ENCODE results near the gene GIPC1. TPM values are rescaled to one million over a fixed set of nuclear protein-coding genes. Genes with fewer than 3 reads are reported as not detected.

Gene GIPC1
- total RNA-seq, 1 experiment from 2014 or later: 98.7 TPM

- Mint-ChIP-seq H3K27ac (ENCODE audit: unreplicated experiment) (peak overlapping the region; percentile 91), H3K9me3 (ENCODE audit: unreplicated experiment) (no peaks in the 10 kb centered on the region), H3K36me3 (ENCODE audit: insufficient read depth, unreplicated experiment) (peaks cover 39% of the 10 kb centered on the region), H3K4me1 (ENCODE audit: low read depth, unreplicated experiment) (peaks cover 21% of the 10 kb centered on the region), H3K27me3 (ENCODE audit: insufficient read depth, unreplicated experiment) (no peaks in the 10 kb centered on the region), H3K4me3 (ENCODE audit: unreplicated experiment) (peak overlapping the region; percentile 80)
- no peak for DNase-seq
- Histone ChIP-seq H3K36me3 (ENCODE audit: control insufficient read depth, insufficient read depth, low read length) (no peaks in the 10 kb centered on the region; the same call in 1 of the 2 replicates), H3K27me3 (replicated peaks; ENCODE audit: control insufficient read depth, insufficient read depth, low read length) (no peaks in the 10 kb centered on the region), H3K4me1 (peaks cover 16% of the 10 kb centered on the region), H3K9me3 (no peaks in the 10 kb centered on the region), H3K4me3 (ENCODE audit: low read depth, low read length) (peak overlapping the region; percentile 93)
- ChIA-PET CTCF (interaction anchor here (0.9 to 1.7 kb wide), 3 partner anchors 23 to 79 kb away, joined by 3 to 6 read pairs (median 5); no protein-coding TSS in a partner anchor), POLR2A (interaction anchor here (1.0 kb wide), 2 partner anchors 23 to 76 kb away, joined by 4 to 8 read pairs; partner anchors contain the start of genes DNAJB1 and NDUFB7)
- no peak for TF ChIP-seq CTCF (IDR thresholded peaks at IDR 0.05; ENCODE audit: insufficient read depth in 1 of 2, low read depth in 1 of 2, low read length in 1 of 2, severe bottlenecking in 1 of 2, unreplicated experiment in 1 of 2)
- intact Hi-C loops (cut with micrococcal nuclease; ENCODE audit: unreplicated experiment): loop anchor here (2.0 kb wide), 1 partner anchor 33 kb away; the partner anchor contains the start of gene TECR
- no TSS peak for BruUV-seq (replicated peaks)
Measured at GRCh38 chr19:14495672-14496028, 277 bp downstream of the GIPC1 start.

- BruUV-seq (replicated peaks): no TSS peak
- Mint-ChIP-seq H3K9me3 (ENCODE audit: unreplicated experiment) (no peaks in the 10 kb centered on the region), H3K27ac (ENCODE audit: unreplicated experiment) (peak overlapping the region; percentile 91), H3K27me3 (ENCODE audit: insufficient read depth, unreplicated experiment) (no peaks in the 10 kb centered on the region), H3K4me1 (ENCODE audit: low read depth, unreplicated experiment) (peaks cover 21% of the 10 kb centered on the region), H3K36me3 (ENCODE audit: insufficient read depth, unreplicated experiment) (peaks cover 44% of the 10 kb centered on the region), H3K4me3 (ENCODE audit: unreplicated experiment) (peak overlapping the region; percentile 80)
- intact Hi-C loops (cut with micrococcal nuclease; ENCODE audit: unreplicated experiment): no loop called here
- Histone ChIP-seq H3K9me3 (no peaks in the 10 kb centered on the region), H3K4me3 (ENCODE audit: low read depth, low read length) (peak overlapping the region; percentile 93), H3K27me3 (replicated peaks; ENCODE audit: control insufficient read depth, insufficient read depth, low read length) (no peaks in the 10 kb centered on the region), H3K36me3 (ENCODE audit: control insufficient read depth, insufficient read depth, low read length) (no peaks in the 10 kb centered on the region; the same call in 1 of the 2 replicates), H3K4me1 (peaks cover 16% of the 10 kb centered on the region)
- no peak for DNase-seq
- TF ChIP-seq CTCF (IDR thresholded peaks at IDR 0.05; ENCODE audit: insufficient read depth in 1 of 2, low read depth in 1 of 2, low read length in 1 of 2, severe bottlenecking in 1 of 2, unreplicated experiment in 1 of 2): no peak
- CTCF ChIA-PET: interaction anchor here (1.7 kb wide), 1 partner anchor 56 kb away, joined by 6 read pairs; no protein-coding TSS in a partner anchor
- POLR2A ChIA-PET: interaction anchor here (0.6 kb wide), 1 partner anchor 195 kb away, joined by 3 read pairs; the partner anchor contains the start of gene ZNF333
Measured at GRCh38 chr19:14494910-14495671, 836 bp downstream of the GIPC1 start.

GRCh38 chr19:14494411-14494810 is 1.5 kb downstream of the GIPC1 start:
- peaks cover 21% of the 10 kb centered on the region for H3K4me1 Mint-ChIP-seq (ENCODE audit: low read depth, unreplicated experiment)
- Histone ChIP-seq H3K9me3 (no peaks in the 10 kb centered on the region), H3K4me3 (ENCODE audit: low read depth, low read length) (no peak overlapping the region; the same call in 1 of the 2 replicates), H3K4me1 (peaks cover 16% of the 10 kb centered on the region), H3K36me3 (ENCODE audit: control insufficient read depth, insufficient read depth, low read length) (no peaks in the 10 kb centered on the region; the same call in 1 of the 2 replicates), H3K27me3 (replicated peaks; ENCODE audit: control insufficient read depth, insufficient read depth, low read length) (no peaks in the 10 kb centered on the region)
- H3K36me3 Mint-ChIP-seq (ENCODE audit: insufficient read depth, unreplicated experiment): peaks cover 51% of the 10 kb centered on the region
- POLR2A ChIA-PET: no interaction called here
- H3K27me3 Mint-ChIP-seq (ENCODE audit: insufficient read depth, unreplicated experiment): no peaks in the 10 kb centered on the region
- peak overlapping the region; percentile 63 for H3K27ac Mint-ChIP-seq (ENCODE audit: unreplicated experiment)
- H3K4me3 Mint-ChIP-seq (ENCODE audit: unreplicated experiment): peak overlapping the region; percentile 80
- DNase-seq: no peak
- intact Hi-C loops (cut with micrococcal nuclease; ENCODE audit: unreplicated experiment): no loop called here
- H3K9me3 Mint-ChIP-seq (ENCODE audit: unreplicated experiment): no peaks in the 10 kb centered on the region
- CTCF ChIA-PET: interaction anchor here (1.7 kb wide), 1 partner anchor 57 kb away, joined by 6 read pairs; no protein-coding TSS in a partner anchor
- TSS peak; percentile 49 for BruUV-seq (replicated peaks)
- no peak for TF ChIP-seq CTCF (IDR thresholded peaks at IDR 0.05; ENCODE audit: insufficient read depth in 1 of 2, low read depth in 1 of 2, low read length in 1 of 2, severe bottlenecking in 1 of 2, unreplicated experiment in 1 of 2)

Data from Caco-2 (cell line).